ENCODE results near the gene KCNH2. TPM values are rescaled to one million over a fixed set of nuclear protein-coding genes. Genes with fewer than 3 reads are reported as not detected.

The KCNH2 gene
- total and polyA plus RNA-seq, 7 donors: 0.46 to 107 (median 40.6) TPM

DNA sequence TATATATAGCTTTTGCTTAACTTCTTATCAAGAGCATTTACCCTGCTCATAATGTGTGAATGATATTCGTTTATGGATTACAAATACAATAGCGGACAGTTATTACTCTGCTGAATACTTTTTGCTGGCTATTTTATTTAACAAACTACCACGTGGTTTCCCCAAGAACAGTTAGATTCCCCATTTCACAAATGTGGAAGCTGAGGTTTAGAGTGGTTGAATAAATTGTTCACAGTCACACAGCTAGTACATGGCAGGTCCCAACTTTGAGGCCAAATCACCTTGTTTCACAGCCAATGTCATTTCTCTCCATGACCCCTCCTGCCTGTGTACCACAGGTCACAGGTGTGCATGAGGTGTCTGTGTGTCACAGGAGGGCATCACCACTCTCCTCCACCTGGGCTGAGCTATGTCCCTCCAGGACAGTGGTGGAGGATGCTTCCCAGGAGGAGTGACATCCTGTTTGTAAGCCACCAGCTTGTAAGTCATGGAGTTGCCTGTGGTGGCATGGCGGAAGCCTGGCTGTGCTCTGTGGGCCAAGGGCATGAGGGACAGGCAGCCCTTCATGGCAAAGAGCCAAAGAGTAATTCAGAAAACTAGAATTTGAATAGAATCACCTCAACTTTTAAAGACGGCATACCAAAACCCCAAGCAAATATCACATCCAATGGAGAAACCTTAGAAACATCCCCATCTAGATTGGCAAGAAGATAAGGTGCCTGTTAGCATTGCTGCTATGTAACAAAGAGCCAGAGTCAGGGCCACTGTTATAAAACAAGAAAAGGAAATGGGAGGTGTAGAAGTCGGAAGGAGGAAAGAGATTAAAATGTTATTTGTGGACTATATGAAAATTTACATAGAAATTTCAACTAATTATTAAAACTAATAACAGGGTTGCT lies 73.9 kb downstream of the KCNH2 start:
- Histone ChIP-seq H3K4me3 (no peak overlapping the region), H3K4me1 (peaks cover 0 to 40% (median 39%) of the 10 kb centered on the region in 4 donors), H3K9me3 (no peaks in the 10 kb centered on the region), H3K27ac (peak overlapping the region; percentile 46 to 84 (median 80)), H3K27me3 (no peaks in the 10 kb centered on the region), H3K36me3 (no peaks in the 10 kb centered on the region)
- no peak for DNase-seq
- WGBS, 2 donors: 38 to 45% methylated on average over 6 of the region's 6 CpGs
- intact Hi-C loops (cut with DNase I): no loop called here
- TF ChIP-seq POLR2A (IDR thresholded peaks at IDR 0.05) (no peak), EP300 (IDR thresholded peaks at IDR 0.05) (no peak), POLR2AphosphoS5 (IDR thresholded peaks at IDR 0.05) (no peak)
- TF ChIP-seq, protein P1, sequence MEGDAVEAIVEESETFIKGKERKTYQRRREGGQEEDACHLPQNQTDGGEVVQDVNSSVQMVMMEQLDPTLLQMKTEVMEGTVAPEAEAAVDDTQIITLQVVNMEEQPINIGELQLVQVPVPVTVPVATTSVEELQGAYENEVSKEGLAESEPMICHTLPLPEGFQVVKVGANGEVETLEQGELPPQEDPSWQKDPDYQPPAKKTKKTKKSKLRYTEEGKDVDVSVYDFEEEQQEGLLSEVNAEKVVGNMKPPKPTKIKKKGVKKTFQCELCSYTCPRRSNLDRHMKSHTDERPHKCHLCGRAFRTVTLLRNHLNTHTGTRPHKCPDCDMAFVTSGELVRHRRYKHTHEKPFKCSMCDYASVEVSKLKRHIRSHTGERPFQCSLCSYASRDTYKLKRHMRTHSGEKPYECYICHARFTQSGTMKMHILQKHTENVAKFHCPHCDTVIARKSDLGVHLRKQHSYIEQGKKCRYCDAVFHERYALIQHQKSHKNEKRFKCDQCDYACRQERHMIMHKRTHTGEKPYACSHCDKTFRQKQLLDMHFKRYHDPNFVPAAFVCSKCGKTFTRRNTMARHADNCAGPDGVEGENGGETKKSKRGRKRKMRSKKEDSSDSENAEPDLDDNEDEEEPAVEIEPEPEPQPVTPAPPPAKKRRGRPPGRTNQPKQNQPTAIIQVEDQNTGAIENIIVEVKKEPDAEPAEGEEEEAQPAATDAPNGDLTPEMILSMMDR (IDR thresholded peaks at IDR 0.05): no peak

DNA sequence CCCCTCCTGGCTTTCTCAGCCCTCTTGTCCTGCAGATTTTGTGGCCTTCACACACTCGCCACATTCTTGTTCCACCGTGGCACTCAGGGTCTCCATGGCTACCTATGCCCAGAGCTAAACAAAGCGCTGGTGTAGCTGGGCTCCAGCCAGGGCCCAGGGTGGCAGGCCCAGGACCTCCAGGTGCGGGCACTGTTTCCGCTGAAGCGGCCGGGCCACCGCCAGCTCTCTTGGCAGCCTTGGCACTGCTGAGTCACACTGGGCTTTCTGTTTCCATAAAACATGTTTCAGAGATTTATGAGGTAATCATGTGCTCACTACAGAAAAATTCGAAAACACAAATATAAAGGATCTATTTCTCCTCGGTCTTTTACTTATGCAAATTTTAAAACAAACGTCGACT lies 74.5 kb downstream of the KCNH2 start:
- H3K4me3 ChIP-seq: no peak overlapping the region
- 9 to 21% methylated on average over 12 of the region's 12 CpGs for WGBS, 2 donors
- H3K27me3 ChIP-seq: no peaks in the 10 kb centered on the region
- intact Hi-C loops (cut with DNase I): loop anchor here (1.0 kb wide), 1 partner anchor 52 kb away; no protein-coding TSS in a partner anchor
- TF ChIP-seq, protein P1 (IDR thresholded peaks at IDR 0.05): no peak
- peak in 1 of 4 donors; percentile 28 for TF ChIP-seq EP300 (IDR thresholded peaks at IDR 0.05)
- no peak for TF ChIP-seq POLR2A (IDR thresholded peaks at IDR 0.05)
- TF ChIP-seq POLR2AphosphoS5 (IDR thresholded peaks at IDR 0.05): peak; percentile 36 to 60 (median 46)
- H3K4me1 ChIP-seq: peaks cover 0 to 44% (median 41%) of the 10 kb centered on the region in 4 donors
- no peaks in the 10 kb centered on the region for H3K9me3 ChIP-seq
- peak; percentile 92 for DNase-seq
- no peaks in the 10 kb centered on the region for H3K36me3 ChIP-seq
- peak overlapping the region; percentile 46 to 84 (median 80) for H3K27ac ChIP-seq

DNA sequence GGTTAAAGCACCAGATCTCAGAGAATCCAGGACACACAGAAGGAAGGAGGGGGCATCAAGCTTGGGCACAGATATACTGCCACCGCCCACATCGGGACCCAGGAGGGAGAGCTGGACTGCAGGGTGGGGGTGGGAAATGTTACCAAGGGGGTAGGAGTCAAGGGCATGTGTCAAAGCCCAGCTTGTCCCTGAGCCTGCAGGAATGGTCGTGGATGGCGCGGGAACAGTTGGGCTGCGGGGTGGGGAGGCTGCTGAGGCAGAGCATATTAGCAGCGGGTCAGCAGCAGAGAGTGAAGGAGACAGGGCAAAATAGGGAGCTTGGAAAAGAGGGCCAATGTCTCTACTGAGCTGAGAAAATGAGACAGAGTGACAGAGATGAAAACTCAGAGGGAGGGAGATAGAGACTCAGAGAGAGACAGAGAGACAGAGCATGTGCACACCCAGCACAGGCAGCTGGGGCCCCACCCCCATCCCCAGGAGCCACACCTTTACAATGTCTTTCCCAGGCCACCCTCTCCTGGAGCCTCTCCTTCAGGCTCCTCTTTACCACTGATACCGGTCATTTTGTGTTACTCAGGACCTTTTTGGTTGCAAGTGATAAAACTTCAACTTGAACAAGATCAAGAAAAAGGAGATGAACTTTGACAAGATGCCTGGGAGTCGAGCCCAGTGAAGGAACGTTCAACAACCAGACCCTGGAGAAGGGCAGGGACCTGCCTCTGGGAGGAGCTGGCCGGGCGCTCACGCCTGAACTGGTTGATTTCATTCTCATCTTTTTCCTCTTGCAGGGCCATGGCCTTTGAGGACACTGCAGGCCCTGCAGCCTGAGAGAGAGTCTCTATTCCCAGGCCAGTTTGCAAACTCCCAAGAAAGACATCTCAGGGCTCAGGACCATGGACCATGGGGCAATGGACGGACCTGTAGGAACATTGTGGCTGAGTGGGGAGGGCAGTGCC lies 75.8 kb downstream of the KCNH2 start:
- peak overlapping the region in 3 of 4 donors; percentile 77 to 84 (median 83) for H3K27ac ChIP-seq
- H3K9me3 ChIP-seq: no peaks in the 10 kb centered on the region
- TF ChIP-seq EP300 (IDR thresholded peaks at IDR 0.05): no peak
- peaks cover 0 to 50% (median 44%) of the 10 kb centered on the region in 4 donors for H3K4me1 ChIP-seq
- H3K4me3 ChIP-seq: no peak overlapping the region
- intact Hi-C loops (cut with DNase I): loop anchor here (1.0 kb wide), 1 partner anchor 53 kb away; no protein-coding TSS in a partner anchor
- 29 to 73% methylated on average over 14 of the region's 14 CpGs for WGBS, 2 donors
- H3K36me3 ChIP-seq: no peaks in the 10 kb centered on the region
- no peak for DNase-seq
- no peaks in the 10 kb centered on the region for H3K27me3 ChIP-seq

DNA sequence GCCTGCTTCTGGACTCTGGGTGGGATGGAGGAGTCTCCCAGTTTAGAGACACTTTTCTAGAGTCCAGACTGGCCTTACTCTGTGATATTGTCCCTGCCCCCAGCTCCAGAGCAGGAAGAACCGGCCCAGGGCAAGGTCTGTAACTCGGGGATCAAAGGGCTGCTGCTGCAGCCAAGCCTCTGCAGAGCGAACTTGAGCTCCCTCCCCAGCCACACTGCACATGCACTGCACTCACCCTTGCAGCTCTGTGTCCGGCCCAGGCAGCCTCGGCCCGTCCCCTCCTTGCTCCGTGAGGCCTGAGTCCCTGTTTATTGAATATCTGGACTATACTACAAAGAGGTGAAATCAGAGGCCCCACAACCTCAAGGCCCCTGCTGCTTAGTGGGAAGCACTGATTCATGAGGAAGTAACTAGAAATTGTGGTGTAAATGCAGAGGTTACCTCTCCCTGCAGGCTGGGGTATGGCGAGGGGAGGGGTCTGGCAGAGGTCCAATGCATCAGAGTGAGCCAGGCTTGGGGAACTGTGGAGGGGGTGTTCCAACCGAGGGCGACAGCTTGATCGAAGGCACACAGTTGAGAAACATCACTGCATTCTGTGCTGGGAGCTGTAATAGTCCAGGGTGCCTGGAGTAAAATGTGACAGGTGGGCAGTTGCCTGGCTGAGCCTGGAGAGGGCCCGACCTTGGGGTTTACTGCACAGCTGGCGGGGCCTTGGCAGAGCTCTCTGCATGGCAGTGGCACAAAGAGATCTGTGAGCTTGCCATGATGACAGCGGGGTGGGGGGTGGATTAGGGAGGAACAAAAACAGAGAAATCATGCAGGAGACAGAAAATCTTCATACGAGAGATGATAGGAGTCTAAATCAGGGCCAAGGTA lies 76.7 kb downstream of the KCNH2 start:
- Histone ChIP-seq H3K4me1 (peaks cover 0 to 50% (median 44%) of the 10 kb centered on the region in 4 donors), H3K27ac (peak overlapping the region in 3 of 4 donors; percentile 77 to 84 (median 83)), H3K36me3 (no peaks in the 10 kb centered on the region), H3K4me3 (no peak overlapping the region), H3K27me3 (no peaks in the 10 kb centered on the region), H3K9me3 (no peaks in the 10 kb centered on the region)
- WGBS, 2 donors: 12 to 42% methylated on average over 15 of the region's 15 CpGs
- no peak for TF ChIP-seq EP300 (IDR thresholded peaks at IDR 0.05)
- no peak for TF ChIP-seq POLR2AphosphoS5 (IDR thresholded peaks at IDR 0.05)
- TF ChIP-seq, protein P1 (IDR thresholded peaks at IDR 0.05): no peak
- TF ChIP-seq POLR2A (IDR thresholded peaks at IDR 0.05): no peak
- intact Hi-C loops (cut with DNase I): no loop called here
- DNase-seq: no peak
